SJCRH30 (cell line): Measurements from ENCODE around the gene FAM47B. TPM values are rescaled to one million over a fixed set of nuclear protein-coding genes. Genes with fewer than 3 reads are reported as not detected.

ENCODE experiments used
- DNase-seq, 2 experiments: peaks; one replicate each; pipeline ENCODE4 v3.0.0-alpha.2; 2015 to 2020
- H3K27ac ChIP-seq: fragments of 250-450 bp; sonication (Bioruptor Pico); 2 replicates; pipeline ENCODE4 v1.5.1; 2020; ENCODE audit warnings: mild to moderate bottlenecking, moderate library complexity
- H3K27me3 ChIP-seq: fragments of 250-450 bp; sonication (Bioruptor Pico); 2 replicates; pipeline ENCODE4 v1.5.1; 2020; ENCODE audit warnings: mild to moderate bottlenecking, moderate library complexity
- H3K36me3 ChIP-seq: fragments of 250-450 bp; sonication (Bioruptor Pico); 2 replicates; pipeline ENCODE4 v1.5.1; 2020; ENCODE audit warnings: mild to moderate bottlenecking, moderate library complexity
- H3K4me1 ChIP-seq: fragments of 250-450 bp; sonication (Bioruptor Pico); 2 replicates; pipeline ENCODE4 v1.5.1; 2020; ENCODE audit warnings: mild to moderate bottlenecking, moderate library complexity
- H3K4me3 ChIP-seq: fragments of 250-450 bp; sonication (Bioruptor Pico); 2 replicates; pipeline ENCODE4 v1.5.1; 2020; ENCODE audit warnings: mild to moderate bottlenecking, moderate library complexity
- H3K9me3 ChIP-seq: fragments of 250-450 bp; sonication (Bioruptor Pico); replicated peaks from 2 replicates; pipeline ENCODE4 v1.5.1; 2020; ENCODE audit warnings: mild to moderate bottlenecking, moderate library complexity
- total RNA-seq: library from RNA; depleted of rRNA; stranded (reverse); fragments of >200 nt; shearing (Covaris generic); gene quantifications from 2 replicates; pipeline ENCODE4 v1.2.3, GENCODE V29; 2014

FAM47B gene
- total RNA-seq, 1 experiment from 2014 or later: not detected

GRCh38 chrX:34987646-34988045 lies 45.0 kb downstream of the FAM47B start:
- Histone ChIP-seq H3K4me3 (no peak overlapping the region), H3K27me3 (no peaks in the 10 kb centered on the region)

More at GRCh38 chrX:34987646-34988045, 45.0 kb downstream of the FAM47B start:
- no peak overlapping the region for H3K27ac ChIP-seq
- H3K4me1 ChIP-seq: no peaks in the 10 kb centered on the region
- no peaks in the 10 kb centered on the region for H3K36me3 ChIP-seq
- H3K9me3 ChIP-seq: no peaks in the 10 kb centered on the region
- DNase-seq: no peak
